ENCODE data around the gene PPP1R13B.

Gene PPP1R13B

DNA sequence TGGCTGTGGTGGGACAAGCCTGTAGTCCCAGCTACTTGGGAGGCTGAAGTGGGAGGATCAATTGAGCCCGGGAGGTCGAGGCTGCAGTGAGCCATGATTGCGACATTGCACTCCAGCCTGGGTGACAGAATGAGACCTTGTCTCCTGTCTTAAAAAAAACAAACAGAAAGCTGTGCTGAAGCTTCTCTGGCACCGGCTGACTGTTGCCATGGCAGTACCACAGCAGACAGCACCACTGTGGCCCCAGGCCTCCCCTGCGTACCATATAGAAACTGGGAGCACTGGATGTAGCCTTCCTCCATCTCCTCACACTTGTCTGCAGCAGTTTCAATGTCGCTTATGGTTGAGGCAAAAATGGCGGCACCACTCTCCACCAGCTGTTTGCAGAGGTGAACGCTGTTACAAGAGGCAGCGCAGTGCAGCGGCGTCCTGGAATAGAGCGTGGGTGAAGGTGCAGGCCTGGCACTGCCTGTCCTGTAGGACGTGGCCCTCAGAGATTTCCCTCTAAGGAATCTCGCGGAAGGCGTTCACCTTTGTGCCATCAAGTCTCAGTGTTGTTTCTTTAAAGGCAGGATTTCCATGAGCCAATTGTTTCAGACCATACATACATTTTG is 109.8 kb downstream of the PPP1R13B start:
- TF ChIP-seq POLR2AphosphoS5 (IDR thresholded peaks at IDR 0.05; ENCODE audit: low read depth, low read length) (no peak), TAF1 (IDR thresholded peaks at IDR 0.05; ENCODE audit: borderline replicate concordance, insufficient read depth, low read length) (no peak), FOXP2 (optimal IDR thresholded peaks at IDR 0.05; ENCODE audit: borderline replicate concordance, extremely low read depth, extremely low read length, insufficient read depth) (no peak), SIN3A (IDR thresholded peaks at IDR 0.05; ENCODE audit: borderline replicate concordance, insufficient read depth, low read length) (no peak)
- TF ChIP-seq, protein P1, sequence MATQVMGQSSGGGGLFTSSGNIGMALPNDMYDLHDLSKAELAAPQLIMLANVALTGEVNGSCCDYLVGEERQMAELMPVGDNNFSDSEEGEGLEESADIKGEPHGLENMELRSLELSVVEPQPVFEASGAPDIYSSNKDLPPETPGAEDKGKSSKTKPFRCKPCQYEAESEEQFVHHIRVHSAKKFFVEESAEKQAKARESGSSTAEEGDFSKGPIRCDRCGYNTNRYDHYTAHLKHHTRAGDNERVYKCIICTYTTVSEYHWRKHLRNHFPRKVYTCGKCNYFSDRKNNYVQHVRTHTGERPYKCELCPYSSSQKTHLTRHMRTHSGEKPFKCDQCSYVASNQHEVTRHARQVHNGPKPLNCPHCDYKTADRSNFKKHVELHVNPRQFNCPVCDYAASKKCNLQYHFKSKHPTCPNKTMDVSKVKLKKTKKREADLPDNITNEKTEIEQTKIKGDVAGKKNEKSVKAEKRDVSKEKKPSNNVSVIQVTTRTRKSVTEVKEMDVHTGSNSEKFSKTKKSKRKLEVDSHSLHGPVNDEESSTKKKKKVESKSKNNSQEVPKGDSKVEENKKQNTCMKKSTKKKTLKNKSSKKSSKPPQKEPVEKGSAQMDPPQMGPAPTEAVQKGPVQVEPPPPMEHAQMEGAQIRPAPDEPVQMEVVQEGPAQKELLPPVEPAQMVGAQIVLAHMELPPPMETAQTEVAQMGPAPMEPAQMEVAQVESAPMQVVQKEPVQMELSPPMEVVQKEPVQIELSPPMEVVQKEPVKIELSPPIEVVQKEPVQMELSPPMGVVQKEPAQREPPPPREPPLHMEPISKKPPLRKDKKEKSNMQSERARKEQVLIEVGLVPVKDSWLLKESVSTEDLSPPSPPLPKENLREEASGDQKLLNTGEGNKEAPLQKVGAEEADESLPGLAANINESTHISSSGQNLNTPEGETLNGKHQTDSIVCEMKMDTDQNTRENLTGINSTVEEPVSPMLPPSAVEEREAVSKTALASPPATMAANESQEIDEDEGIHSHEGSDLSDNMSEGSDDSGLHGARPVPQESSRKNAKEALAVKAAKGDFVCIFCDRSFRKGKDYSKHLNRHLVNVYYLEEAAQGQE (IDR thresholded peaks at IDR 0.05; ENCODE audit: insufficient read depth in 1 of 2, low read depth in 2 of 2, low read length in 2 of 2), result no peak

DNA sequence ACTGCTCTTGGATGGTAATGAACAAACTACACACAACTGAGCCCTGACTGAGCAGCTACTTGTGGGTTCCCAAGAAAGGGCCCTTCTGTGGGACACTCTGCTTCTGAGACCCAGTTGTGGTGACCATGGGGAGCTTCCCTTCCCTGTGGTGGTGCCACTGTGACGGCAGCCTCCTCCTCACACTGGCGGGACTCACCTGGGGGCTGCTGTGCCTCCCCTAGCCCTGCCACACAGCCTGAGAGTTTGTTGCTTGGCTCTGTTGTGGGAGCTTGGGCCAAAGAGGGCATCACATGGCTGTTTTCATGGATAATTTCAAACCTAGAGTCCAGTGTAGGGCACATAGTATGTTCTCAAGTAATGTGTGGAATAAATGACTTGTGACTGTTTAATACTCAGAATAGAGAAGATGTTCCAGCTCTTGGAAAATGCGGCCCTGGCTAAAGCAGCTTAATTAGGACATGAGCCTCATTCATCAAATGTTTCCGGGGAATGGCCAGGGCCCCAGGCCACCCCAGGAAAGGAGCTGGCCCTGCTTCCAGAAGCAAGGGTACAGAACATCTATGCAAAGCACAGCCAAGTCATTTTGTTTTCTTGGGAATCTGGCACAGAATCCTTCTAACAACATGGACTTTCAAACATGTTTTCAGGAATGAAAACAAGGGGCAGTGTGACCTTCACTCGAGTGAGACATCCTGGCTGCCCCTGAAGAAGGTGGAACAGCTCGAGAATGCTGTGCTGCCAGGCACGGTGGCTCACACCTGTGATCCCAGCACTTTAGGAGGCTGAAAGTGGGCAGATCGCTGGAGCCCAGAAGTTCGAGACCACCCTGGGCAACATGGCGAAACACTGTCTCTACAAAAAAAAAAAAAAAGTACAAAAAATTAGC is 110.6 kb downstream of the PPP1R13B start:
- TF ChIP-seq TAF1 (IDR thresholded peaks at IDR 0.05; ENCODE audit: borderline replicate concordance, insufficient read depth, low read length) (no peak), POLR2AphosphoS5 (IDR thresholded peaks at IDR 0.05; ENCODE audit: low read depth, low read length) (no peak), SIN3A (IDR thresholded peaks at IDR 0.05; ENCODE audit: borderline replicate concordance, insufficient read depth, low read length) (no peak), FOXP2 (optimal IDR thresholded peaks at IDR 0.05; ENCODE audit: borderline replicate concordance, extremely low read depth, extremely low read length, insufficient read depth) (no peak)
- TF ChIP-seq, protein P1 (IDR thresholded peaks at IDR 0.05; ENCODE audit: insufficient read depth in 1 of 2, low read depth in 2 of 2, low read length in 2 of 2), result no peak

DNA sequence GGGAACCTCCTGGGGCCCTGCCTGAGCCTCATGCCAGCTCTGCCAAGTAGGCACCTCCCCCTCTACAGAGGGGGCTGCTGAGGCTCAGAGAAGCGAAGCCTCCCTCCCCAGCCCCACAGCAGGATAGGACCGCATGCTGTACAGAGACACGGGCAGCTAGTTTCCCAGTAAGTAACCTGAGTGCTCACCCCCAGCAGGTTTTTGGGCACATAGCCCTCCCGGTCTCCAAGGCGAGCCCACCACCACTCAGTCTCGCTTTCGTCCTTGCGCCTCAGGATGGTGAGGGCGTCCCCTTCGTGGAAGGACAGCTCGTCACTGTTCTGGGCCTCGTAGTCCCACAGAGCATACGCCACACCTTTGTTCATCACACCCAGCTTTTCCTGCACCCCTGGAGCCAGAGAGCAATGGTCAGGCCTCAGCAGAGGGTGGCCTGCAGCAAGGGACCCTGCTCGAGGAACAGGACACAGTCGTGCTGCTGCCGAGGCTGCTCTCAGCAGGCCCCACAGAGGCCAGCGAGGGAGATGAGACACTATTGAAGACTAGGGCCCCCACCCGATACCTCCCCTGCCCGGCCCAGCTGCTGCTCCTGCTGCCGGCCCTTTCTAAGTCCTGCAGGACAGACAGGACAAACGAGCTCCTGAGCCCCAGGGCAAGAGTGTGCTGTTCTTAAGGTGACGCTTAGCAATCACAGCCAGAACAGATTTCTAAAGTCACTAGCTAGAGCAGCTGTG is 111.4 kb downstream of the PPP1R13B start:
- TF ChIP-seq SIN3A (IDR thresholded peaks at IDR 0.05; ENCODE audit: borderline replicate concordance, insufficient read depth, low read length) (no peak), POLR2AphosphoS5 (IDR thresholded peaks at IDR 0.05; ENCODE audit: low read depth, low read length) (no peak), FOXP2 (optimal IDR thresholded peaks at IDR 0.05; ENCODE audit: borderline replicate concordance, extremely low read depth, extremely low read length, insufficient read depth) (no peak), TAF1 (IDR thresholded peaks at IDR 0.05; ENCODE audit: borderline replicate concordance, insufficient read depth, low read length) (no peak)
- TF ChIP-seq, protein P1 (IDR thresholded peaks at IDR 0.05; ENCODE audit: insufficient read depth in 1 of 2, low read depth in 2 of 2, low read length in 2 of 2), result no peak

DNA sequence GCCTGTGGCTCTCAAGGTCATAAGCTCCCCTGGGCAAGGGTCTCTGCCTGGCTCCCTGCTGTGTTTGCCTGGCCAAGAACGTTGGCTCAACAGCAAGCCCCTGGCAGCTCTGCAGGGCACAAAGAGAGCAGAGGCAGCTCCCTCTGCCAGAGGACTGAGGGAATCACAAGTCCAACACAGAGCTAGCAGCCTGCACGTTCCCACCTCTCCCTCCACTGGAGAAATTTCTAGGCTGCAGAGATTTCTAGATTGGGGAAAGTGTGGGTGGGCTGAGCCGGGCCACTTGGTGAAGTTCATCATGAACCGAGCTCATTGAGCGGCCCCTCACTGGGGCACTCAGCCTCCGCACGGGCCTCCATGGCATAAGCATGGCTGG is 111.9 kb downstream of the PPP1R13B start:
- no peak for TF ChIP-seq POLR2AphosphoS5 (IDR thresholded peaks at IDR 0.05; ENCODE audit: low read depth, low read length)
- TF ChIP-seq TAF1 (IDR thresholded peaks at IDR 0.05; ENCODE audit: borderline replicate concordance, insufficient read depth, low read length), result no peak
- TF ChIP-seq FOXP2 (optimal IDR thresholded peaks at IDR 0.05; ENCODE audit: borderline replicate concordance, extremely low read depth, extremely low read length, insufficient read depth), result no peak
- TF ChIP-seq, protein P1 (IDR thresholded peaks at IDR 0.05; ENCODE audit: insufficient read depth in 1 of 2, low read depth in 2 of 2, low read length in 2 of 2), result no peak
- TF ChIP-seq SIN3A (IDR thresholded peaks at IDR 0.05; ENCODE audit: borderline replicate concordance, insufficient read depth, low read length), result no peak
